BJ (cell line): ENCODE data around the gene PARD3B. TPM values are rescaled to one million over a fixed set of nuclear protein-coding genes. Genes with fewer than 3 reads are reported as not detected.
"Not testable (repeated sequence)": the region's sequence is repeated elsewhere in the genome, so short reads cannot be mapped to it uniquely, and the experiment has no call there.

ENCODE experiments used
- CTCF ChIA-PET: fragments of 350-600 bp; formaldehyde crosslinking; extraction: SDS; loops from one replicate; lab custom pipeline; 2021; ENCODE audit warnings: antibody characterized with exemption, inconsistent platforms; lab: Yijun Ruan, JAX
- POLR2A ChIA-PET: fragments of 300-600 bp; sonication (Branson Sonifier 250); formaldehyde crosslinking; extraction: SDS; loops from one replicate; lab custom pipeline; 2021; ENCODE audit warnings: antibody characterized with exemption; lab: Charles Lee
- DNase-seq: peaks from one replicate; pipeline ENCODE4 v3.0.0-alpha.2; 2011; ENCODE audit warnings: low read depth
- H3K27me3 ChIP-seq: 2 replicates; pipeline ENCODE4 v1.6.0; 2011; ENCODE audit warnings: low read length; ENCODE audit not compliant: control insufficient read depth, insufficient read depth
- H3K36me3 ChIP-seq: 2 replicates; pipeline ENCODE4 v1.5.1; 2011; ENCODE audit warnings: low read length; ENCODE audit not compliant: control insufficient read depth, insufficient read depth
- H3K4me3 ChIP-seq: 2 replicates; pipeline ENCODE4 v1.5.1; 2011; ENCODE audit warnings: low read depth, mild to moderate bottlenecking, control low read depth, low read length
- CTCF ChIP-seq: IDR thresholded peaks from 2 replicates; pipeline ENCODE4 v1.5.1; 2011; ENCODE audit warnings: low read depth, mild to moderate bottlenecking, control low read depth, inconsistent platforms, low read length, moderate library complexity; ENCODE audit not compliant: insufficient read depth
- polyA plus RNA-seq: library from polyadenylated mRNA; depleted of rRNA; stranded (reverse); fragments of >200 nt; gene quantifications from 2 replicates; pipeline ENCODE4 v1.2.3, GENCODE V29; 2011

Gene PARD3B
- polyA plus RNA-seq, 1 experiment = 7.1 TPM

DNA sequence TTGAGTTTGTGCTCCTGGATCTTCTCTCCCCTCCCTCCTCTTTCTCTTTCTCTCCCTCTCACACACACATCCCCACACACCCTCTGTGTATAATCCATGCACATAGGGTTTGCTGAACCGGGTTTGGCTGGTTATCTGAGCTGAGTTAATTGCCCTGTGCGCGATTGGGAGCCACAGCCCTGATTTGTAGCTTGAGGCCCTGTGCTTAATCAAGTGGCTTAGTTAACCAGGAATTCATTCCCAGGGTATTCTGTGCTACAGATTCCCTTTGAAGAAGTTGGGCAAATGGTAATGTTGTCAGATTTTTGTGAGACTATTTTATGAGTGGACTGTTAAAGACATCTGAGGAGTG, 6.2 kb downstream of the PARD3B start:
- CTCF ChIA-PET = interaction anchor here (0.9 kb wide), 1 partner anchor 141 kb away, joined by 3 read pairs; no protein-coding TSS in a partner anchor
- POLR2A ChIA-PET = no interaction called here
- H3K4me3 ChIP-seq = no peak overlapping the region
- TF ChIP-seq CTCF = no peak
- no peaks in the 10 kb centered on the region for H3K36me3 ChIP-seq
- DNase-seq = no peak
- no peaks in the 10 kb centered on the region for H3K27me3 ChIP-seq

DNA sequence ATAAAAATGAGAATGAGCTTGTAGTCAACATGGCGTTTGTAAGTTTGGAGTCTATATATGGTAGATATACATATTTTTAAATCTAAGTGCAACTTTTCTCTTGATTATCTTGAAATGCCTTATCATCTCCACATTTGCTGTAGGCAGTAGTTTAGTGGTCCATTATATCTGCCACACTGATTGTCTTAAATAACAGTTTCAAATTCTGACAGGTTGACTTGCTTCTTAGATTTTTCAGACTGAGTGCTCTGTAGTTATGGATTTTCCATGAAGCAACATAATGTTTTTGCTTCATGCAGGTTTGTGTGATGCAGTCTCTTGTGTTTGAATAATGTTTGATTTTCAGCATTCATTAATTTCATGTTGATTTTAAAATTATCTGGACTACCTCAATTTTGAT, 12.3 kb downstream of the PARD3B start:
- no peaks in the 10 kb centered on the region for H3K27me3 ChIP-seq
- ChIA-PET POLR2A (no interaction called here), CTCF (interaction anchor here (1.6 kb wide), 1 partner anchor 16 kb away, joined by 3 read pairs; no protein-coding TSS in a partner anchor)
- H3K4me3 ChIP-seq = no peak overlapping the region
- no peak for DNase-seq
- no peak for TF ChIP-seq CTCF
- no peaks in the 10 kb centered on the region for H3K36me3 ChIP-seq

DNA sequence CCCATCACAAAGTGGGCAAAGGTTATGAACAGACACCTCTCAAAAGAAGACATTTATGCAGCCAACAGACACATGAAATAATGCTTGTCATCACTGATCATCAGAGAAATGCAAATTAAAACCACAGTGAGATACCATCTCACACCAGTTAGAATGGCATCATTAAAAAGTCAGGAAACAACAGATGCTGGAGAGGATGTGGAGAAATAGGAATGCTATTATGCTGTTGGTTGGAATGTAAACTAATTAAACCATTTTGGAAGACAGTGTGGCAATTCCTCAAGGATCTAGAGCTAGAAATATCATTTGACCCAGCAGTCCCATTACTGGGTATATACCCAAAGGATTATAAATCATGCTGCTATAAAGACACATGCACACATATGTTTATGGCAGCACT, 14.1 kb downstream of the PARD3B start:
- H3K4me3 ChIP-seq, H3K36me3 ChIP-seq, POLR2A ChIA-PET, CTCF ChIA-PET, H3K27me3 ChIP-seq: not testable (repeated sequence)
- DNase-seq = peak; percentile 30

DNA sequence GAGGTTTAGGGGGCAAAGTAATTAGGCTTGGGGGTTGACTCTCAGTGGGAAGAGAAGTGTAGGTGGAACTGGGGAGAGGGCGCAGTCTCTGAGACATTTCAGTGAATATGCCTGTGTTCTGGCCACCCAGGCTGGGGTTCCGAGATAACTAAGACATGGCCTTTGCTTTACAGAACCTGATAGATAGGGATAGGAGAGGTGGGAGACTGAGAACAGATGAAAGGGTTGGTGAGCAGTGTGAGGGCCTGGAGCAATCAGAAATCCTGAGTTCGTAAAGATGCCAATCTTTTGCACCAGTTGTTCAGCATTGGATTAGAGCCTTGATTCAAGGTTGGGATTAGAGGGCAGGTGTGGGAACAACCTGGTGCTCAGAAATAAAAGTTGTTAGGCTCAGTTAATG, 15.6 kb downstream of the PARD3B start:
- TF ChIP-seq CTCF = no peak
- POLR2A ChIA-PET = no interaction called here
- Histone ChIP-seq H3K4me3 (no peak overlapping the region), H3K36me3 (no peaks in the 10 kb centered on the region), H3K27me3 (no peaks in the 10 kb centered on the region)
- CTCF ChIA-PET = no interaction called here
- DNase-seq = no peak

DNA sequence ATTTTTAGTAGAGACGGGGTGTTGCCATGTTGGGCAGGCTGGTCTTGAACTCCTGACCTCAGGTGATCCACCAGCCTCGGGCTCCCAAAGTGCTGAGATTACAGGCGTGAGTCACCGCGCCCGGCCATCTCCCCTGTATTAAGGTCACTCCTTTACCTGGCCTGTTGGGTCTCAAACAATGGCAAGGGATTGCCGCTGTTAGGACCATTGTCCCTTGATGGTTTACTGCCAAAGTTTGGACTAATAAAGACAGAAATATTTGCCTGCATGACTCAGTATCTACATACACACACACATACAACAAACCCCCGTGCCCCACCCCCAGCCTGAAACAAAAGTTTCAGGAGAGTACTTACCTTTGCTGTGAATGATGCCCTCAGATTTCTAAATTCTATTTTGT, 16.5 kb downstream of the PARD3B start:
- ChIA-PET POLR2A (no interaction called here), CTCF (no interaction called here)
- Histone ChIP-seq H3K27me3 (no peaks in the 10 kb centered on the region), H3K4me3 (no peak overlapping the region), H3K36me3 (no peaks in the 10 kb centered on the region)
- no peak for TF ChIP-seq CTCF
- no peak for DNase-seq

DNA sequence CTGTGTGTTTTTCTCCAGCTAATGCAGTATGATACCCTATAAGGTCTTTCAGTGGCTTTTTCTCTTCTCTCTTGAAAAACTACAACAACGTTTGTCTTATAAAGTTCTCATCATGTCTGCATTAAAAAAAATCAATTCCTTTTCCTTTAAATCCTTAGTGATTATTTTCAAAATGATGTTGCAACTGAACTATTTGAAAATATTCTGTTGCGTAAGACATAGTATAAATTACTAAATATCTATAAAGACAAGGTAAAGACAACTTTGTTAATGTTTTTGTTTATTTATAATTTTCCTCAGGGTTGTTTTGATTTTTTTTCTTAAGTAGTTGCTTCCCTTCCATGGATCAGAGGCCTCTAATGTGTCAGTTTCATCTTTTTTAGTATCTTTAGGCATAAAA, 21.2 kb downstream of the PARD3B start:
- CTCF ChIA-PET = no interaction called here
- Histone ChIP-seq H3K36me3 (no peaks in the 10 kb centered on the region), H3K4me3 (no peak overlapping the region), H3K27me3 (no peaks in the 10 kb centered on the region)
- no peak for TF ChIP-seq CTCF
- POLR2A ChIA-PET = no interaction called here
- no peak for DNase-seq
